Inferior parietal cortex (tissue), 1 donor: ENCODE results near the gene SLC2A9.

ENCODE experiments used
- DNase-seq: peaks from one replicate; pipeline ENCODE4 v3.0.0-alpha.2; 2016; ENCODE audit errors: extremely low spot score

The SLC2A9 gene

GRCh38 chr4:10020106-10020505 is 1.2 kb downstream of the SLC2A9 start:
- no peak for DNase-seq

GRCh38 chr4:10019521-10020051 is 1.7 kb downstream of the SLC2A9 start:
- no peak for DNase-seq

- peak; percentile 89 for DNase-seq
Observed at GRCh38 chr4:10018818-10019461, 2.4 kb downstream of the SLC2A9 start.

- DNase-seq = no peak
Observed at GRCh38 chr4:10017037-10017893, 4.0 kb downstream of the SLC2A9 start.

- no peak for DNase-seq
Observed at GRCh38 chr4:10016169-10016568, 5.1 kb downstream of the SLC2A9 start.

GRCh38 chr4:10015140-10015753 is 6.0 kb downstream of the SLC2A9 start:
- DNase-seq = peak; percentile 71

GRCh38 chr4:10013722-10014121 is 7.6 kb downstream of the SLC2A9 start:
- no peak for DNase-seq

- no peak for DNase-seq
Observed at GRCh38 chr4:10011885-10012284, 9.4 kb downstream of the SLC2A9 start.

GRCh38 chr4:10011277-10011676 is 10.0 kb downstream of the SLC2A9 start:
- DNase-seq = no peak

GRCh38 chr4:10009861-10010500 is 11.3 kb downstream of the SLC2A9 start:
- no peak for DNase-seq

GRCh38 chr4:10008609-10009005 is 12.7 kb downstream of the SLC2A9 start:
- no peak for DNase-seq

- DNase-seq = no peak
Observed at GRCh38 chr4:10007793-10008608, 13.3 kb downstream of the SLC2A9 start.

- no peak for DNase-seq
Observed at GRCh38 chr4:10007436-10007740, 13.9 kb downstream of the SLC2A9 start.

- no peak for DNase-seq
Observed at GRCh38 chr4:10006601-10007435, 14.5 kb downstream of the SLC2A9 start.

GRCh38 chr4:10006231-10006600 is 15.1 kb downstream of the SLC2A9 start:
- DNase-seq = no peak

- no peak for DNase-seq
Observed at GRCh38 chr4:10005632-10006031, 15.7 kb downstream of the SLC2A9 start.

GRCh38 chr4:10003666-10004065 is 17.6 kb downstream of the SLC2A9 start:
- DNase-seq = no peak

GRCh38 chr4:10002278-10002677 is 19.0 kb downstream of the SLC2A9 start:
- no peak for DNase-seq

GRCh38 chr4:10001757-10002156 is 19.5 kb downstream of the SLC2A9 start:
- DNase-seq = no peak

GRCh38 chr4:9999956-10000561 is 21.2 kb downstream of the SLC2A9 start:
- DNase-seq = no peak
